ENCODE measurements around the gene AKAP13.

AKAP13 gene

DNA sequence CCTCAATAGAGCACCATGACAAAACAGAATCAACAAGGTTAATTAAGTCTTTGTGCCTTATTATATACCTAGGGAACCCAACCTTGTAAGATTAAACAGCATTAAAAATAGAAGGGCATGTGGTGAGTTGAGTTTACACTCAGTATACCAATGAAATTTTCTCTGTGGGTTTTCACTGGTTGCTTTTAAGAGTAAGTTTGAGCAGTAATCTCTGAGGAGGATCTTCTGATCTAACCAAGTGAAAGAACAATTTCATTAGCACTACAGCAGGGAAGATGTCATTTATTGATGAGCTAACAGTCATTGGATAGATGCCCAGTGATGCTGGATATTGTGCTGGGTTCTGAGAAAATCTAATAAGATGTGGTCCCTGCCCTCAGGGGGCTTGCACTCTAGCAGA lies 26.9 kb upstream of the AKAP13 start:
- Mint-ChIP-seq H3K36me3 (ENCODE audit: low read depth) (no peaks in the 10 kb centered on the region), H3K4me1 (peaks cover 34% of the 10 kb centered on the region), H3K4me3 (no peak overlapping the region), H3K27me3 (ENCODE audit: low read depth, poor library complexity) (peaks cover 11% of the 10 kb centered on the region), H3K27ac (no peak overlapping the region), H3K9me3 (no peaks in the 10 kb centered on the region)
- DNase-seq = no peak
- TF ChIP-seq, protein P1, sequence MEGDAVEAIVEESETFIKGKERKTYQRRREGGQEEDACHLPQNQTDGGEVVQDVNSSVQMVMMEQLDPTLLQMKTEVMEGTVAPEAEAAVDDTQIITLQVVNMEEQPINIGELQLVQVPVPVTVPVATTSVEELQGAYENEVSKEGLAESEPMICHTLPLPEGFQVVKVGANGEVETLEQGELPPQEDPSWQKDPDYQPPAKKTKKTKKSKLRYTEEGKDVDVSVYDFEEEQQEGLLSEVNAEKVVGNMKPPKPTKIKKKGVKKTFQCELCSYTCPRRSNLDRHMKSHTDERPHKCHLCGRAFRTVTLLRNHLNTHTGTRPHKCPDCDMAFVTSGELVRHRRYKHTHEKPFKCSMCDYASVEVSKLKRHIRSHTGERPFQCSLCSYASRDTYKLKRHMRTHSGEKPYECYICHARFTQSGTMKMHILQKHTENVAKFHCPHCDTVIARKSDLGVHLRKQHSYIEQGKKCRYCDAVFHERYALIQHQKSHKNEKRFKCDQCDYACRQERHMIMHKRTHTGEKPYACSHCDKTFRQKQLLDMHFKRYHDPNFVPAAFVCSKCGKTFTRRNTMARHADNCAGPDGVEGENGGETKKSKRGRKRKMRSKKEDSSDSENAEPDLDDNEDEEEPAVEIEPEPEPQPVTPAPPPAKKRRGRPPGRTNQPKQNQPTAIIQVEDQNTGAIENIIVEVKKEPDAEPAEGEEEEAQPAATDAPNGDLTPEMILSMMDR (IDR thresholded peaks at IDR 0.05) = no peak

DNA sequence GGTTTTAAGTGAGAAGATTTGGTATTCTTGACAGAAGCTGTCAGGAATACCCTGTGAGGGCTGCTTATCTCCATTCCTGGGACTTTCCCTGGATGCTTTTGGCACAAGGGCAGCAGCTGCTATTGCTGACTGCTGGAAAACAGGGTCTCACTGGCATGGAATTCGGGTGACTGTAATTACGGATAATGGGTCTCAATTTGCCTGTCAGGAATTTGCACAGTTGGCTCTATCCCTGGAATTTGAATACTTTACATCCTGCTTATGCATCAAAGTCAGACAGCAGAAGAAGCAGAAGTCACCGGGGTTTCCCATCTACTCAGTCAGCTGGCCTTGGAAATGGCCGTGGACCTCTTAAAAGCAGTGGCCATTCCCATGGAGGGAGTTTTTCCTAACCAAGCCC lies 25.9 kb upstream of the AKAP13 start:
- Mint-ChIP-seq H3K9me3 (no peaks in the 10 kb centered on the region), H3K4me3 (no peak overlapping the region), H3K4me1 (peaks cover 27% of the 10 kb centered on the region), H3K36me3 (ENCODE audit: low read depth) (no peaks in the 10 kb centered on the region), H3K27ac (peak overlapping the region; percentile 46), H3K27me3 (ENCODE audit: low read depth, poor library complexity) (peaks cover 14% of the 10 kb centered on the region)
- DNase-seq = no peak
- TF ChIP-seq, protein P1 (IDR thresholded peaks at IDR 0.05) = no peak

DNA sequence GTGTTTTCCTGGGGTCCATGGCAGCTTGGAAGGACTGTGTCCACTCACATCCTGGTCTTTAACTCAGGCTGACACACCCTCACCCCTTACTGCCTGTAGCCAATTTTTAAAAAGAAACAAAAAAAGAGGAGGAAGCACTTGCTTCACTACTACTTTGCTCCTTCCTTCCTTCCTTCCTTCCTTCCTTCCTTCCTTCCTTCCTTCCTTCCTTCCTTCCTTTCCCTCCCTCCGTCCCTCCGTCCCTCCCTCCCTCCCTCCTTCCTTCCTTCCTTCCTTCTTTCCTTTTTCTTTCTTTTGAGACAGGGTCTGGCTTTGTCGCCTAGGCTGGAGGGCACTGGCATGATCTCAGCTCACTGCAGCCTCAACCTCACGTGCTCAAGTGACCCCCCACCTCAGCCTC lies 25.5 kb upstream of the AKAP13 start:
- H3K4me3 Mint-ChIP-seq = no peak overlapping the region
- H3K27ac Mint-ChIP-seq = no peak overlapping the region
- H3K27me3 Mint-ChIP-seq (ENCODE audit: low read depth, poor library complexity) = peaks cover 11% of the 10 kb centered on the region
- TF ChIP-seq, protein P1 (IDR thresholded peaks at IDR 0.05) = no peak
- DNase-seq = no peak
- peaks cover 29% of the 10 kb centered on the region for H3K4me1 Mint-ChIP-seq
- no peaks in the 10 kb centered on the region for H3K9me3 Mint-ChIP-seq
- no peaks in the 10 kb centered on the region for H3K36me3 Mint-ChIP-seq (ENCODE audit: low read depth)

DNA sequence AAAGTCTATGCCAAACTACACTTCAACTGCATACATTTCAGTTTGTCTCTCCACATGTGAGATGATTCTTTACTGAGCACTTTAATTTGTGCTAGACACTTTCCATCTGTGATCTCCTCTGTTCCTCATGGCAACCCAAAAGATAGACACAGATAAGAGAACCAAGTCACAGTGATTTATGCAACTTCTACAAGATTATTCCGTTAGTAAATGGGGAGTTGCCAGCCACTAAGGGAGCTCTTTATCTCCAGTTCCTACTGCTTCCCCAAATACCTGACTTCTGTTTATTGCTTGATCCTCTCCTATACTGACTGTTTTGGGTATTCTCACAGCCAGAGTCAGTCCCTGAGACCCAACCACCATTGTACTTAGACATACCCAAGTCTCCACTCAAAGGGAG lies 24.1 kb upstream of the AKAP13 start:
- Mint-ChIP-seq H3K27ac (no peak overlapping the region), H3K4me3 (no peak overlapping the region), H3K36me3 (ENCODE audit: low read depth) (no peaks in the 10 kb centered on the region), H3K9me3 (no peaks in the 10 kb centered on the region), H3K27me3 (ENCODE audit: low read depth, poor library complexity) (peaks cover 11% of the 10 kb centered on the region), H3K4me1 (peaks cover 39% of the 10 kb centered on the region)
- DNase-seq = no peak
- TF ChIP-seq, protein P1 (IDR thresholded peaks at IDR 0.05) = no peak

DNA sequence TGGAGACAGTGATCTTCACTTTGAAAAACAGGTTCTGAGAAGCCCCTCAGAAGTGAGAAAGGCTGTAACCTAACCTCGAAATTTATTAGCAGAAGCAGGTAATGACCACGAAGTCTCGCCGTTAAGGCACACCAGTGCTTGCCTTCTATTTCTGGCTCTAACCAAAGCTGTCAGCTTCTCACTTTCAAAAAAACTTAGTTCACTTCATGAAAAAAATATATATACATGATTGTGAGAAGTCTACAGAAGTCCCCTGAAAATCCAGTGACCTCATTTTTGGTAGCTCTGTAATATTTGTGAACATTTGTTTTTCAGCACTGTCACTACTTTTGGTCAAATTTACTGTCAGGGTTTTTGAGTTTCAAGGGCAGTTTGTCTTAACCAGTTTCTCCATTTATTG lies 19.1 kb upstream of the AKAP13 start:
- Mint-ChIP-seq H3K4me1 (peaks cover 51% of the 10 kb centered on the region), H3K36me3 (ENCODE audit: low read depth) (no peaks in the 10 kb centered on the region), H3K27me3 (ENCODE audit: low read depth, poor library complexity) (peaks cover 9% of the 10 kb centered on the region), H3K4me3 (peak overlapping the region; percentile 6), H3K9me3 (no peaks in the 10 kb centered on the region), H3K27ac (peak overlapping the region; percentile 53)
- TF ChIP-seq, protein P1 (IDR thresholded peaks at IDR 0.05) = no peak
- DNase-seq = no peak

DNA sequence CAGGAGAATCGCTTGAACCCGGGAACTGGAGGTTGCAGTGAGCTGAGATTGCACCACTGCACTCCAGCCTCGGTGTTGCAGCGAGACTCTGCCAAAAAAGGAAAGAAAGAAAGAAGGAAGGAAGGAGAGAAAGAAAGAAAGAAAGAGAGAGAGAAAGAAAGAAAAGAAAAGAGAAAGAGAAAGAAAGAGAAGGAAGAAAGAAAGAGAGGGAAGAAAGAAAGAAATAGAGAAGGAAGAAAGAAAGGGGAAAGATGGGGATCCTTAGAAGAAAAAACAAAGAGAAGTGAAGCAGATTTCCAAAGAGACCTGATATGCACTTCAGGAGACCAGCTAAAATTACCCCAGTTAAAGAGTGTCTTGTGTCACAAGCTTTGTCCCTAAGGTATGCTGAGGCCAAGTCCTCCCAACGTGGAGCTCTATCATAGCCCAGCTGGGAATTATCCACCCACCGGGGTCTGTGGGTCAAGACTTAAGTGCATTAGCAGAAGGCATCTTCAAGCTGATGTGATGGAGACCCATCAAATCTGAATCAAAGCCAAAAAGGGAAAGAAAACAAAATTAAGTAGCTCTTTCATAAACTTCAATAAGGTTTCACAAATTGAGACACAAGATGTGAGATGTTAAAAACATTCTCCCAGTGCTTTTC lies 17.8 kb upstream of the AKAP13 start:
- no peaks in the 10 kb centered on the region for H3K36me3 Mint-ChIP-seq (ENCODE audit: low read depth)
- no peak overlapping the region for H3K27ac Mint-ChIP-seq
- peaks cover 44% of the 10 kb centered on the region for H3K4me1 Mint-ChIP-seq
- DNase-seq = no peak
- H3K27me3 Mint-ChIP-seq (ENCODE audit: low read depth, poor library complexity) = peaks cover 12% of the 10 kb centered on the region
- H3K9me3 Mint-ChIP-seq = no peaks in the 10 kb centered on the region
- H3K4me3 Mint-ChIP-seq = no peak overlapping the region
- TF ChIP-seq, protein P1 (IDR thresholded peaks at IDR 0.05) = no peak

All from nephron progenitor cell (in vitro differentiated cells).